Measurements from ENCODE around the gene NSD2. TPM values are rescaled to one million over a fixed set of nuclear protein-coding genes. Genes with fewer than 3 reads are reported as not detected.

NSD2 gene
- total RNA-seq, 1 donor from 2014 or later, result 138 TPM

GRCh38 chr4:2006956-2007653 lies 135.9 kb downstream of the NSD2 start:
- peak overlapping the region; percentile 72 for H3K27ac Mint-ChIP-seq (ENCODE audit: unreplicated experiment)
- TF ChIP-seq, protein P1, sequence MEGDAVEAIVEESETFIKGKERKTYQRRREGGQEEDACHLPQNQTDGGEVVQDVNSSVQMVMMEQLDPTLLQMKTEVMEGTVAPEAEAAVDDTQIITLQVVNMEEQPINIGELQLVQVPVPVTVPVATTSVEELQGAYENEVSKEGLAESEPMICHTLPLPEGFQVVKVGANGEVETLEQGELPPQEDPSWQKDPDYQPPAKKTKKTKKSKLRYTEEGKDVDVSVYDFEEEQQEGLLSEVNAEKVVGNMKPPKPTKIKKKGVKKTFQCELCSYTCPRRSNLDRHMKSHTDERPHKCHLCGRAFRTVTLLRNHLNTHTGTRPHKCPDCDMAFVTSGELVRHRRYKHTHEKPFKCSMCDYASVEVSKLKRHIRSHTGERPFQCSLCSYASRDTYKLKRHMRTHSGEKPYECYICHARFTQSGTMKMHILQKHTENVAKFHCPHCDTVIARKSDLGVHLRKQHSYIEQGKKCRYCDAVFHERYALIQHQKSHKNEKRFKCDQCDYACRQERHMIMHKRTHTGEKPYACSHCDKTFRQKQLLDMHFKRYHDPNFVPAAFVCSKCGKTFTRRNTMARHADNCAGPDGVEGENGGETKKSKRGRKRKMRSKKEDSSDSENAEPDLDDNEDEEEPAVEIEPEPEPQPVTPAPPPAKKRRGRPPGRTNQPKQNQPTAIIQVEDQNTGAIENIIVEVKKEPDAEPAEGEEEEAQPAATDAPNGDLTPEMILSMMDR (IDR thresholded peaks at IDR 0.05; ENCODE audit: partially characterized antibody, unreplicated experiment), result no peak
- peaks cover 6% of the 10 kb centered on the region for H3K9me3 Mint-ChIP-seq (ENCODE audit: unreplicated experiment)
- DNase-seq, result no peak
- peaks cover 9% of the 10 kb centered on the region for H3K36me3 Mint-ChIP-seq (ENCODE audit: unreplicated experiment)
- peaks cover 5% of the 10 kb centered on the region for H3K27me3 Mint-ChIP-seq (ENCODE audit: unreplicated experiment)
- H3K4me3 Mint-ChIP-seq (ENCODE audit: unreplicated experiment), result peak overlapping the region; percentile 94
- H3K4me1 Mint-ChIP-seq (ENCODE audit: low read depth, unreplicated experiment), result peaks cover 5% of the 10 kb centered on the region

- Mint-ChIP-seq H3K4me1 (ENCODE audit: low read depth, unreplicated experiment) (peaks cover 5% of the 10 kb centered on the region), H3K9me3 (ENCODE audit: unreplicated experiment) (peaks cover 6% of the 10 kb centered on the region), H3K27me3 (ENCODE audit: unreplicated experiment) (peaks cover 5% of the 10 kb centered on the region), H3K27ac (ENCODE audit: unreplicated experiment) (peak overlapping the region; percentile 68), H3K4me3 (ENCODE audit: unreplicated experiment) (peak overlapping the region; percentile 94), H3K36me3 (ENCODE audit: unreplicated experiment) (peaks cover 4% of the 10 kb centered on the region)
- TF ChIP-seq, protein P1 (IDR thresholded peaks at IDR 0.05; ENCODE audit: partially characterized antibody, unreplicated experiment), result no peak
- DNase-seq, result peak; percentile 34
Observed at GRCh38 chr4:2007804-2008670, 136.8 kb downstream of the NSD2 start.

GRCh38 chr4:2008671-2008920 lies 137.4 kb downstream of the NSD2 start:
- peaks cover 5% of the 10 kb centered on the region for H3K4me1 Mint-ChIP-seq (ENCODE audit: low read depth, unreplicated experiment)
- H3K27me3 Mint-ChIP-seq (ENCODE audit: unreplicated experiment), result peaks cover 5% of the 10 kb centered on the region
- no peaks in the 10 kb centered on the region for H3K36me3 Mint-ChIP-seq (ENCODE audit: unreplicated experiment)
- DNase-seq, result no peak
- H3K4me3 Mint-ChIP-seq (ENCODE audit: unreplicated experiment), result peak overlapping the region; percentile 94
- peaks cover 6% of the 10 kb centered on the region for H3K9me3 Mint-ChIP-seq (ENCODE audit: unreplicated experiment)
- H3K27ac Mint-ChIP-seq (ENCODE audit: unreplicated experiment), result peak overlapping the region; percentile 68
- TF ChIP-seq, protein P1 (IDR thresholded peaks at IDR 0.05; ENCODE audit: partially characterized antibody, unreplicated experiment), result no peak

DNA sequence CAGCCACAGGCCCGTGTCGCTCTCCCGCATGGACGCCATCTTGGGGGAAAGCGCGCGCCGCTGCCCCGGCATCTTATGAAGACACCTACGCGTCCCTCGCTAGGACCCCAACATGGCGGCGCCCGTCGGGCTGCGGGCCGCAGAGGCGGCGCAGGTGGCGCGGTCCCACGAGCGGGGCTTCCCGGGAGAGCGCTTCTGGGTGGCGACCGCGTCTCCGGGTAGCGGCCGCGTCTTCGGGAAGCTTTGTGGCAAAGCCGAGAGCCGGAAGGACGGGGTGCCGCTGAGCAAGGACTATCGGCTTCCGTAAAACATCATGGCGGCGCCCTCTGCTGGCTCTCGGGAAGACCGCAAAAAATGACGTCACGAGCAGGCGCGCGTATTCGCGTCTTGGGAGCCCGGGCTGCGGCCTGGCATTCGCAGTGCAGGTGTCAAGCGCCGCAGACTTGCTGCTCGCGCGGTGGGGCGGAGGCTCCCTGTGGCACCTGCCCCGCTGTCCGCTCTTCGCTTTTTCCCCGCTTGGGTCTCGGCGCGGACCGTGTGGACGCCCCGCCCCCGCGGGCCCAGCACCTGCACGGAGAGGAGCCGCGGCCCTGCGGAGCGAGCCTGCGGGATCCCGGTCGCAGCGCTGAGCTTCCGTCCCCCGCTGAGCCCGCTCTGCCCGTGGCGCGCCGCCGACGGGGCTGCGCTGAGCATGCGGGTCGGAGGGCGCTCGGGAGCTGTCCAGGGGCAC lies 137.9 kb downstream of the NSD2 start, which contains the start of gene NELFA:
Gene NELFA, minus strand, starts transcription at position 54 of the 730 bp plus-strand sequence. Its CDS starts 15 bp downstream, at position 39.
- Mint-ChIP-seq H3K27me3 (ENCODE audit: unreplicated experiment) (peaks cover 5% of the 10 kb centered on the region), H3K36me3 (ENCODE audit: unreplicated experiment) (no peaks in the 10 kb centered on the region), H3K9me3 (ENCODE audit: unreplicated experiment) (peaks cover 6% of the 10 kb centered on the region), H3K4me3 (ENCODE audit: unreplicated experiment) (peak within 1 kb of the TSS; percentile 94), H3K27ac (ENCODE audit: unreplicated experiment) (peak within 1 kb of the TSS; percentile 82), H3K4me1 (ENCODE audit: low read depth, unreplicated experiment) (peaks cover 5% of the 10 kb centered on the region)
- TF ChIP-seq, protein P1 (IDR thresholded peaks at IDR 0.05; ENCODE audit: partially characterized antibody, unreplicated experiment), result peak; percentile 68
- peak; percentile 95 for DNase-seq
